Measurements from ENCODE around the gene PSMC5. TPM values are rescaled to one million over a fixed set of nuclear protein-coding genes. Genes with fewer than 3 reads are reported as not detected.
"Not testable (repeated sequence)": the region's sequence is repeated elsewhere in the genome, so short reads cannot be mapped to it uniquely, and the experiment has no call there.

PSMC5 gene
- total RNA-seq, 1 experiment from 2014 or later, result 133 TPM

DNA sequence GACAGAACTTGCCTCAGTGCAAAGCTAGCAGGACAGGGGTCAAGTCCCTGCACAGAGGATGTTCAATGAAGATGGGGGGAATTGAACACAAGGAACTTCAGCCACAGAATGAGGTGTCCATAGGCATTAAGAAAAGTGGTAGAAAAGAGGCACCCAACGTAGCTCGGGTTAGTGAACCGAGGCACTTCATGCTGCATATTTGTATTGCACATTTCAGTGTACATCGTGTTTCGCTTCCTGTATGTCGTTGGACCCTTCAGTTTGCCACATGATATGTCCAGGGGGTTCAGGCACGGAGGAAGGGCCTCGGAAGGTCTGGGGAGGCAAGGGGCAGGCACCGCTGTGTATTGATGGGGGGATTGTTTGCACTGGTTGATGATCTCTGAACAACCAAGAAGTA, 51.2 kb downstream of the PSMC5 start:
- H3K4me3 ChIP-seq, H3K36me3 ChIP-seq, H3K27me3 ChIP-seq, DNase-seq, H3K9me3 ChIP-seq: not testable (repeated sequence)

GRCh38 chr17:63880706-63881105, 53.5 kb downstream of the PSMC5 start:
- no peak for DNase-seq
- no peaks in the 10 kb centered on the region for H3K9me3 ChIP-seq
- no peaks in the 10 kb centered on the region for H3K27me3 ChIP-seq
- H3K4me3 ChIP-seq, result no peak overlapping the region
- H3K36me3 ChIP-seq, result no peaks in the 10 kb centered on the region

- DNase-seq, H3K4me3 ChIP-seq, H3K27me3 ChIP-seq, H3K9me3 ChIP-seq, H3K36me3 ChIP-seq: not testable (repeated sequence)
These were observed 54.1 kb downstream of the PSMC5 start for GRCh38 chr17:63881337-63881736.

Other genes with a start within 250 kb of the PSMC5 start
- gene TACO1, start 226.5 kb upstream of the PSMC5 start, total RNA-seq (2014; rRNA removed; shearing (Covaris generic); ENCODE audit: low replicate concordance), result 22.2 and 42.3 TPM in 2 replicates
- gene MAP3K3, start 205.0 kb upstream of the PSMC5 start, total RNA-seq (2014; rRNA removed; shearing (Covaris generic); ENCODE audit: low replicate concordance), result 10.2 and 12.9 TPM in 2 replicates
- gene LIMD2, start 127.3 kb upstream of the PSMC5 start, total RNA-seq (2014; rRNA removed; shearing (Covaris generic); ENCODE audit: low replicate concordance), result 0.64 and 3.3 TPM in 2 replicates
- 18.7 and 29.0 TPM in 2 replicates for gene STRADA, start 85.6 kb upstream of the PSMC5 start, total RNA-seq (2014; rRNA removed; shearing (Covaris generic); ENCODE audit: low replicate concordance)
- 49.1 and 92.0 TPM in 2 replicates for gene CCDC47, start 53.8 kb upstream of the PSMC5 start, total RNA-seq (2014; rRNA removed; shearing (Covaris generic); ENCODE audit: low replicate concordance)
- gene DDX42, start 53.3 kb upstream of the PSMC5 start, total RNA-seq (2014; rRNA removed; shearing (Covaris generic); ENCODE audit: low replicate concordance), result 37.7 and 83.3 TPM in 2 replicates
- 33.3 and 58.6 TPM in 2 replicates for gene FTSJ3, start 232 bp downstream of the PSMC5 start, total RNA-seq (2014; rRNA removed; shearing (Covaris generic); ENCODE audit: low replicate concordance)
- 156 and 163 TPM in 2 replicates for gene SMARCD2, start 15.3 kb downstream of the PSMC5 start, total RNA-seq (2014; rRNA removed; shearing (Covaris generic); ENCODE audit: low replicate concordance)
- gene CSH2, start 46.2 kb downstream of the PSMC5 start, total RNA-seq (2014; rRNA removed; shearing (Covaris generic); ENCODE audit: low replicate concordance), result not detected in 2 replicates
- gene GH2, start 54.5 kb downstream of the PSMC5 start, total RNA-seq (2014; rRNA removed; shearing (Covaris generic); ENCODE audit: low replicate concordance), result not detected in 2 replicates
- gene CSH1, start 69.1 kb downstream of the PSMC5 start, total RNA-seq (2014; rRNA removed; shearing (Covaris generic); ENCODE audit: low replicate concordance), result not detected in 2 replicates
- not detected in 2 replicates for gene CSHL1, start 83.8 kb downstream of the PSMC5 start, total RNA-seq (2014; rRNA removed; shearing (Covaris generic); ENCODE audit: low replicate concordance)
- gene GH1, start 91.4 kb downstream of the PSMC5 start, total RNA-seq (2014; rRNA removed; shearing (Covaris generic); ENCODE audit: low replicate concordance), result not detected in 2 replicates
- not detected in 2 replicates for gene CD79B, start 104.9 kb downstream of the PSMC5 start, total RNA-seq (2014; rRNA removed; shearing (Covaris generic); ENCODE audit: low replicate concordance)
- gene SCN4A, start 145.5 kb downstream of the PSMC5 start, total RNA-seq (2014; rRNA removed; shearing (Covaris generic); ENCODE audit: low replicate concordance), result not detected in 2 replicates
- not detected in 2 replicates for gene PRR29, start 170.9 kb downstream of the PSMC5 start, total RNA-seq (2014; rRNA removed; shearing (Covaris generic); ENCODE audit: low replicate concordance)
- not detected in 2 replicates for gene ICAM2, start 193.2 kb downstream of the PSMC5 start, total RNA-seq (2014; rRNA removed; shearing (Covaris generic); ENCODE audit: low replicate concordance)

Measured in MG63 (cell line).